ENCODE measurements around the gene FAM3A.
A peak's percentile ranks its signal among the peaks of the same experiment; 100 is the strongest.

Gene FAM3A

DNA sequence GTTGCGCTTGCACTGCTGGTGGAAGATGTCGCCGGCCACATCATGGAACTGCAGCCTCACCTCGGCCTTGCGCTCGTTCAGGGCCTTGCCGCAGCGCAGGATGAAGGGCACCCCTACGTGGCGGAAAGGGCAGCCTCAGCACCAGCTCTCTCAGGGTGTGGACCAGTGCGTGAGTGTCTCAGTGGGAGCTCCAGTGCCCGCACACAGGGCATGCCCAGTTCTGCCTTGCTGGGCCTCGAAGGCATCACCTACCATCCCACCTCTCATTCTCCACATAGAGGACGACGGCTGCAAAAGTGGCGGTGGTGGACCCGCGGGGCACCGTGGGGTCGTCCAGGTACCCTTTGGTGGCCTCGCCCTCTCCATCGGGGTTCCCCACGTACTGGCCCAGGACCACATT lies 16.7 kb upstream of the FAM3A start:
- TF ChIP-seq RBAK (tag by site-specific recombination; IDR thresholded peaks at IDR 0.05), result no peak
- TF ChIP-seq, protein P1, sequence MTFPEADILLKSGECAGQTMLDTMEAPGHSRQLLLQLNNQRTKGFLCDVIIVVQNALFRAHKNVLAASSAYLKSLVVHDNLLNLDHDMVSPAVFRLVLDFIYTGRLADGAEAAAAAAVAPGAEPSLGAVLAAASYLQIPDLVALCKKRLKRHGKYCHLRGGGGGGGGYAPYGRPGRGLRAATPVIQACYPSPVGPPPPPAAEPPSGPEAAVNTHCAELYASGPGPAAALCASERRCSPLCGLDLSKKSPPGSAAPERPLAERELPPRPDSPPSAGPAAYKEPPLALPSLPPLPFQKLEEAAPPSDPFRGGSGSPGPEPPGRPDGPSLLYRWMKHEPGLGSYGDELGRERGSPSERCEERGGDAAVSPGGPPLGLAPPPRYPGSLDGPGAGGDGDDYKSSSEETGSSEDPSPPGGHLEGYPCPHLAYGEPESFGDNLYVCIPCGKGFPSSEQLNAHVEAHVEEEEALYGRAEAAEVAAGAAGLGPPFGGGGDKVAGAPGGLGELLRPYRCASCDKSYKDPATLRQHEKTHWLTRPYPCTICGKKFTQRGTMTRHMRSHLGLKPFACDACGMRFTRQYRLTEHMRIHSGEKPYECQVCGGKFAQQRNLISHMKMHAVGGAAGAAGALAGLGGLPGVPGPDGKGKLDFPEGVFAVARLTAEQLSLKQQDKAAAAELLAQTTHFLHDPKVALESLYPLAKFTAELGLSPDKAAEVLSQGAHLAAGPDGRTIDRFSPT (tag by site-specific recombination; IDR thresholded peaks at IDR 0.05), result peak; percentile 46; the same call in 1 of the 2 replicates
- no peak overlapping the region for H3K27ac ChIP-seq (ENCODE audit: extremely low read depth, low read depth, low read length)
- H3K4me1 ChIP-seq (ENCODE audit: control insufficient read depth, insufficient read depth, low read length), result no peaks in the 10 kb centered on the region
- no peak overlapping the region for H3K4me3 ChIP-seq (ENCODE audit: low read depth, low read length)
- no peaks in the 10 kb centered on the region for H3K9me3 ChIP-seq (ENCODE audit: control insufficient read depth, insufficient read depth, low read depth, low read length)
- CTCF ChIA-PET, result interaction anchor here (0.6 to 2.0 kb wide), 7 partner anchors 12 to 519 kb away, joined by 3 to 8 read pairs (median 3); partner anchors contain the start of gene RPL10
- peaks cover 0 to 50% of the 10 kb centered on the region in 2 experiments; a peak in 1 of 3 replicates for H3K36me3 ChIP-seq (ENCODE audit: control insufficient read depth in 2 of 2, insufficient read depth in 1 of 2, low read length in 2 of 2)
- POLR2A ChIA-PET, result interaction anchor here (1.0 kb wide), 1 partner anchor 135 kb away, joined by 4 read pairs; the partner anchor contains the start of gene RPL10

GRCh38 chrX:154531626-154532025 lies 15.6 kb upstream of the FAM3A start:
- ChIA-PET POLR2A (interaction anchor here (0.6 to 1.8 kb wide), 5 partner anchors 10 to 160 kb away, joined by 3 to 4 read pairs (median 3); partner anchors contain the start of gene FAM3A), CTCF (interaction anchor here (0.8 to 1.7 kb wide), 5 partner anchors 44 to 213 kb away, joined by 3 to 8 read pairs (median 4); partner anchors contain the start of gene RPL10)
- no peaks in the 10 kb centered on the region for H3K9me3 ChIP-seq (ENCODE audit: control insufficient read depth, insufficient read depth, low read depth, low read length)
- 0 out of 2 replicates have a peak, but pooled peaks cover 2% of the 10 kb centered on the region for H3K4me1 ChIP-seq (ENCODE audit: control insufficient read depth, insufficient read depth, low read length)
- H3K4me3 ChIP-seq (ENCODE audit: low read depth, low read length), result no peak overlapping the region
- H3K36me3 ChIP-seq (ENCODE audit: control insufficient read depth in 2 of 2, insufficient read depth in 1 of 2, low read length in 2 of 2), result peaks cover 0 to 50% of the 10 kb centered on the region in 2 experiments; a peak in 1 of 3 replicates
- H3K27ac ChIP-seq (ENCODE audit: extremely low read depth, low read depth, low read length), result no peak overlapping the region
- 0 out of 2 replicates have a peak, but pooled peaks have one; percentile 9 for TF ChIP-seq EGR2 (tag by site-specific recombination; IDR thresholded peaks at IDR 0.05; ENCODE audit: low read depth)
- no peak for TF ChIP-seq ZNF214 (tag by site-specific recombination; IDR thresholded peaks at IDR 0.05; ENCODE audit: borderline replicate concordance)

DNA sequence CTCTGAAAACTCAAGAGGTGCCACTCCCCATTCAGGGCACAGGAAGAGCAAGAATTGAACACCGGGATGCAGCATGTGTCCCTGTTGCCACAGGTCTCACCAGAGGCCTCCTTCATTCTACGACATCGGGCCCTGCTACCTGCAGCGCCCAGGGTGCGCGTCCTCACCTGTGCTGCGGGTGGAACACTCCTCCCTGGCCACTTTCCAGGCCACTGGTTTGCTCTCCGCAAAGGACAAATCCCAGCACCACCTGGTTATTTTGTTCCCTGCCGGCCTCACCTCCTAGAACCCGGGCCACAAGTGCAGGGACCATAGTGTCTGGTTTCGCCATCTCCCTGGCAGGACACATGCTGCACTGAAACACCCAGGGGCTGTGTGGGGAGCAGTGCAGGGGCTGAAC lies 14.3 kb upstream of the FAM3A start:
- Histone ChIP-seq H3K9me3 (ENCODE audit: control insufficient read depth, insufficient read depth, low read depth, low read length) (no peaks in the 10 kb centered on the region), H3K4me1 (ENCODE audit: control insufficient read depth, insufficient read depth, low read length) (0 out of 2 replicates have a peak, but pooled peaks cover 2% of the 10 kb centered on the region), H3K4me3 (ENCODE audit: low read depth, low read length) (no peak overlapping the region), H3K36me3 (ENCODE audit: control insufficient read depth in 2 of 2, insufficient read depth in 1 of 2, low read length in 2 of 2) (peaks cover 0 to 42% of the 10 kb centered on the region in 2 experiments; a peak in 1 of 3 replicates), H3K27ac (ENCODE audit: extremely low read depth, low read depth, low read length) (no peak overlapping the region)
- CTCF ChIA-PET, result interaction anchor here (0.6 kb wide), 1 partner anchor 236 kb away, joined by 4 read pairs; the partner anchor contains the start of gene TEX28
- TF ChIP-seq ZNF626 (tag by site-specific recombination; IDR thresholded peaks at IDR 0.05) (no peak), ZNF548 (tag by site-specific recombination; IDR thresholded peaks at IDR 0.05) (no peak), FEZF1 (tag by site-specific recombination; IDR thresholded peaks at IDR 0.05) (no peak), ZFP37 (tag by site-specific recombination; IDR thresholded peaks at IDR 0.05) (no peak), ZNF248 (tag by site-specific recombination; IDR thresholded peaks at IDR 0.05) (no peak), PBX3 (CRISPR knock-in tag; IDR thresholded peaks at IDR 0.05) (no peak)
- POLR2A ChIA-PET, result interaction anchor here (1.3 kb wide), 1 partner anchor 133 kb away, joined by 3 read pairs; no protein-coding TSS in a partner anchor

DNA sequence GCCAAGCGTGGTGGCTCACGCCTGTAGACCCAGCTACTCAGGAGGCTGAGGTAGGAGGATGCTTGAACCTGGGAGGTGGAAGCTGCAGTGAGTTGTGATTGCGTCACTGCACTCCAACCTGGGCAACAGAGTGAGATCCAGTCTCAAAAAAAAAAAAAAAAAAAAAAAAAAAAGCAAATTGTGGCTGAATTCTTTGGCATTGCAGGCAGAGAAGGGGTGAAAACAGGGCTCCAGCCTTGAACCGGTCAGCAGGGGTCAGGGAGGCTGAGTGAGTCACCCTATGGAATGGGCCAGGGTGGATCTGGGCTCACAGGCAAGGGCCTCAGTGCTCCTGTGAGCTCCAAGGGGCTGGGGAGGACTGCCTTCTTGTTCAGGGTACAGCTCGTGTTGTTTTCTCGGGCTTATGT lies 13.2 kb upstream of the FAM3A start:
- TF ChIP-seq ZNF362 (tag by site-specific recombination; IDR thresholded peaks at IDR 0.05), result peak; percentile 80
- no peak for TF ChIP-seq GFI1B (tag by site-specific recombination; IDR thresholded peaks at IDR 0.05)
- H3K9me3 ChIP-seq (ENCODE audit: control insufficient read depth, insufficient read depth, low read depth, low read length), result no peaks in the 10 kb centered on the region
- peaks cover 0 to 33% of the 10 kb centered on the region in 2 experiments; a peak in 1 of 3 replicates for H3K36me3 ChIP-seq (ENCODE audit: control insufficient read depth in 2 of 2, insufficient read depth in 1 of 2, low read length in 2 of 2)
- no peak overlapping the region for H3K27ac ChIP-seq (ENCODE audit: extremely low read depth, low read depth, low read length)
- ChIA-PET CTCF (no interaction called here), POLR2A (interaction anchor here (0.5 to 1.2 kb wide), 4 partner anchors 10 to 101 kb away, joined by 3 to 5 read pairs (median 4); partner anchors contain the start of gene SLC10A3)
- H3K4me3 ChIP-seq (ENCODE audit: low read depth, low read length), result no peak overlapping the region
- 0 out of 2 replicates have a peak, but pooled peaks cover 2% of the 10 kb centered on the region for H3K4me1 ChIP-seq (ENCODE audit: control insufficient read depth, insufficient read depth, low read length)

Data from HEK293 (cell line).